ENCODE measurements around the gene FFAR2. TPM values are rescaled to one million over a fixed set of nuclear protein-coding genes. Genes with fewer than 3 reads are reported as not detected.
"Not testable (repeated sequence)": the region's sequence is repeated elsewhere in the genome, so short reads cannot be mapped to it uniquely, and the experiment has no call there.

FFAR2 gene
- total RNA-seq, 1 donor from 2014 or later: not detected

GRCh38 chr19:35468637-35469036, 20.6 kb downstream of the FFAR2 start:
- H3K4me3 ChIP-seq (ENCODE audit: low read depth, low read length): no peak overlapping the region
- H3K27me3 ChIP-seq (ENCODE audit: control insufficient read depth, insufficient read depth, low read length): no peaks in the 10 kb centered on the region
- no peak for DNase-seq (ENCODE audit: low read depth)
- TF ChIP-seq CTCF (IDR thresholded peaks at IDR 0.05; ENCODE audit: insufficient read depth, low read length, poor library complexity, severe bottlenecking): peak; percentile 53
- H3K36me3 ChIP-seq (ENCODE audit: control insufficient read depth, insufficient read depth, low read length): no peaks in the 10 kb centered on the region

- TF ChIP-seq CTCF (IDR thresholded peaks at IDR 0.05; ENCODE audit: insufficient read depth, low read length, poor library complexity, severe bottlenecking): no peak
- no peaks in the 10 kb centered on the region for H3K36me3 ChIP-seq (ENCODE audit: control insufficient read depth, insufficient read depth, low read length)
- DNase-seq (ENCODE audit: low read depth): no peak
- no peak overlapping the region for H3K4me3 ChIP-seq (ENCODE audit: low read depth, low read length)
- no peaks in the 10 kb centered on the region for H3K27me3 ChIP-seq (ENCODE audit: control insufficient read depth, insufficient read depth, low read length)
These were observed 22.1 kb downstream of the FFAR2 start for GRCh38 chr19:35470128-35470527.

GRCh38 chr19:35471075-35471474, 23.0 kb downstream of the FFAR2 start:
- H3K4me3 ChIP-seq (ENCODE audit: low read depth, low read length); DNase-seq (ENCODE audit: low read depth); H3K27me3 ChIP-seq (ENCODE audit: control insufficient read depth, insufficient read depth, low read length); H3K36me3 ChIP-seq (ENCODE audit: control insufficient read depth, insufficient read depth, low read length): not testable (repeated sequence)

GRCh38 chr19:35471946-35472345, 23.9 kb downstream of the FFAR2 start:
- no peak for DNase-seq (ENCODE audit: low read depth)
- Histone ChIP-seq H3K4me3 (ENCODE audit: low read depth, low read length) (no peak overlapping the region), H3K36me3 (ENCODE audit: control insufficient read depth, insufficient read depth, low read length) (no peaks in the 10 kb centered on the region), H3K27me3 (ENCODE audit: control insufficient read depth, insufficient read depth, low read length) (no peaks in the 10 kb centered on the region)
- TF ChIP-seq CTCF (IDR thresholded peaks at IDR 0.05; ENCODE audit: insufficient read depth, low read length, poor library complexity, severe bottlenecking): no peak

GRCh38 chr19:35474104-35474503, 26.0 kb downstream of the FFAR2 start:
- H3K4me3 ChIP-seq (ENCODE audit: low read depth, low read length): no peak overlapping the region
- no peaks in the 10 kb centered on the region for H3K36me3 ChIP-seq (ENCODE audit: control insufficient read depth, insufficient read depth, low read length)
- no peak for TF ChIP-seq CTCF (IDR thresholded peaks at IDR 0.05; ENCODE audit: insufficient read depth, low read length, poor library complexity, severe bottlenecking)
- no peaks in the 10 kb centered on the region for H3K27me3 ChIP-seq (ENCODE audit: control insufficient read depth, insufficient read depth, low read length)
- no peak for DNase-seq (ENCODE audit: low read depth)

- not testable (repeated sequence) for H3K36me3 ChIP-seq (ENCODE audit: control insufficient read depth, insufficient read depth, low read length); H3K27me3 ChIP-seq (ENCODE audit: control insufficient read depth, insufficient read depth, low read length); DNase-seq (ENCODE audit: low read depth); H3K4me3 ChIP-seq (ENCODE audit: low read depth, low read length)
These were observed 26.5 kb downstream of the FFAR2 start for GRCh38 chr19:35474594-35474993.

- Histone ChIP-seq H3K4me3 (ENCODE audit: low read depth, low read length) (no peak overlapping the region), H3K27me3 (ENCODE audit: control insufficient read depth, insufficient read depth, low read length) (no peaks in the 10 kb centered on the region), H3K36me3 (ENCODE audit: control insufficient read depth, insufficient read depth, low read length) (no peaks in the 10 kb centered on the region)
- TF ChIP-seq CTCF (IDR thresholded peaks at IDR 0.05; ENCODE audit: insufficient read depth, low read length, poor library complexity, severe bottlenecking): no peak
- DNase-seq (ENCODE audit: low read depth): no peak
These were observed 28.1 kb downstream of the FFAR2 start for GRCh38 chr19:35476149-35476548.

Measured in kidney epithelial cell (primary cell).